DND-41 (cell line): ENCODE measurements around the gene ZNF366.

Experiments
- CTCF ChIP-seq: IDR thresholded peaks from 2 replicates; pipeline ENCODE4 v1.5.1; 2012; ENCODE audit warnings: borderline replicate concordance, low read length, moderate library complexity, mild to moderate bottlenecking; ENCODE audit not compliant: poor library complexity, severe bottlenecking; ENCODE audit errors: extremely low read depth
- EZH2 ChIP-seq: IDR thresholded peaks from 3 replicates; pipeline ENCODE4 v1.6.1; 2012; ENCODE audit warnings: borderline replicate concordance, low read depth, mild to moderate bottlenecking, moderate library complexity, low read length, inconsistent platforms; ENCODE audit not compliant: severe bottlenecking

- TF ChIP-seq CTCF = no peak
- no peak for TF ChIP-seq EZH2
Observed at GRCh38 chr5:72511366-72511765, 4.2 kb upstream of the ZNF366 start.
